Fibroblast of skin of left quadriceps (primary cell): ENCODE data around the gene MFSD11.
A peak's percentile ranks its signal among the peaks of the same experiment; 100 is the strongest.
"Not testable (repeated sequence)": the region's sequence is repeated elsewhere in the genome, so short reads cannot be mapped to it uniquely, and the experiment has no call there.

Source experiments
- DNase-seq, 2 experiments: peaks; one replicate each; pipeline ENCODE4 v3.0.0-alpha.2; 2013; ENCODE audit warnings: low read depth in 2 of 2

MFSD11 gene

DNA sequence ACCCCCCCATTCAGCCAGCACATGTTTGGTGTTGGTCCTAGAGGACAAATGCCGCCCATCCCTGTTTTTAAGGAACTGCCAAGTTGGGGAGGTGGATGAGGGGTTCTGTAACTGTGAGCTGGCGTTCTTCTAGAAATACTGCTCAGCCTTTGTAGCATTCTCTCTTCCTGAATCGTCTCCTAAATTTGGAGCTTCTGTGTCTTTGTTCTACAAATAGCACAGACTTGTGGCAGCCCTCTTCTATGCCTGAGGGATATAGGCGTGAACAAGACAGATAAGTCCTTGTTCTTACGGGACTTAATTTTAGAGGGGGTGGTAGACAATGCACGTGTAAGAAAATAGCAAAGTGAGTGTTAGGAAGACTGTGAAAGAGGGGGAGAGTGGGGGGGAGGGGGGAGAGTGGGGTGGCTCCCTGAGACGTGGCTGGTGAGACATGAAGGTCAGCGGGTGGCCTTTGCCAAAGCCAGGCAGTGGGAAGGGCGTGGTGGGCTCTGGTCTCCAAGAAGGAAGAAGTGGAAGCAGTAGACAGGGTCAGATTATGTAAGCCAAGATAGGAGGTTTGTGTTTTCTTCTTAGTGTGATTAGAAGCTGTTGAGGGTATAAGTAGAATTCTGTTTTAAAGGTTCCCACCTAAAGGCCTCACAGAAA is 9.9 kb downstream of the MFSD11 start:
- no peak for DNase-seq

DNA sequence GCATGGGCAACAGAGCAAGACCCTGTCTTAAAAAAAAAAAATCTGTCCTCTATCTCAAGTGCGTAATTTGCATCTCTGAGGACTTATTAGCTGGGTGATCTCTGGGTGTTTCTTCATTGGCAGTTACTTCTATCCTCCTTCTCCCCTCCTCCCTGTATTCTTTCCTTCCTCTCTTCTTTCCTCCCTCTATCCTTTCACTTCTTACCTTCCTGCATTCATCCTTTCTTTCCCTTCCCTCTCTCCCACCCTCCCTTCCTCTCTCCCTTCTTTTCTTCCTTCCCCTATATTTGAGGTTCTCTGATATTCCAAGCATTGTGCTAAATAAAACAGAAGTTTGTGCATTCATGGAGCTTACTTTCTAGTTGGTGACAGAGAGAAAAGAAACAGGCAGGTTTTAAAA is 10.7 kb downstream of the MFSD11 start:
- no peak for DNase-seq

DNA sequence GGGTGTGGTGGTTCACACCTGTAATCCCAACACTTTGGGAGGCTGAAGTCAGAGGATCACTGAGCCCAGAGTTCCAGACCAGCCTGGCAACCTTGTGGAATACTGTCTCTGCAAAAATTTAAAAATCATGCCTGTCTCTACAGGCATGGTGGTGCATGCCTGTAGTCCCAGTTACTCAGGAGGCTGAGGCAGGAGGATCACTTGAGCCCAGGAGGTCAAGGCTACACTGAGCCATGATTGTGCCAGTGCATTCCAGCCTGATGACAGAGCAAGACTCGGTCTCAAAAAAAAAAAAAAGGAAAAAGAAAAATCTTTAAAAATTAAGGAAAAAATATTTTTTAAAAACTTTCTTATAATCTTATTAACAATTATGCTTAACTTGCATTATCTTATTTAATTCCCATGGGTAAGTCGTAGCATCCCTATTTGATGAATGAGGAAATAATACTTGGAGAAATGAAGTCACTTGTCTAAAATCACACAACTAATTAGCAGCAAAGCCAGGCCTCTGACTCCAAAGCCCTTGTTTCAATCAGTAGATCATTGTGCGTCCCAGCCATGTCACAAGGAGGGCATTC is 13.6 kb downstream of the MFSD11 start:
- DNase-seq = no peak

DNA sequence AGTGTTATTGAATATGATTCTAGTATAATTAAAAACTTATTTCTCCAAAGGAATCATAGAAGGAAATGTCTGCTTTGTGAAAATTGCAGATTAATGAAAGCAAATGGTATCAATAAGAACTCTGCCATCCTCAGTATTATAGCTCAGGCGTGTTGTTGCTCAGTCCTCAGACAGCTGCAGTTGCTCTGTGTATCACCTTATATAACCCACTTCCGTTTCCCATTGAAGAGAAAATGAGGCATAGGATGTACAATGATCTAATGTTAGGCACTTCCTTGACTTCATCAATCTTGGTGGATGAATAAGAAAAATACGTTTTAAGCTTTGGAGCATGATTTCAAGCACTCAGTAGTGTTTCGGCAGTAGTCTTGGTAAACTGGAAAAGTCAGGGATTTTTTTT is 14.1 kb downstream of the MFSD11 start:
- no peak for DNase-seq

DNA sequence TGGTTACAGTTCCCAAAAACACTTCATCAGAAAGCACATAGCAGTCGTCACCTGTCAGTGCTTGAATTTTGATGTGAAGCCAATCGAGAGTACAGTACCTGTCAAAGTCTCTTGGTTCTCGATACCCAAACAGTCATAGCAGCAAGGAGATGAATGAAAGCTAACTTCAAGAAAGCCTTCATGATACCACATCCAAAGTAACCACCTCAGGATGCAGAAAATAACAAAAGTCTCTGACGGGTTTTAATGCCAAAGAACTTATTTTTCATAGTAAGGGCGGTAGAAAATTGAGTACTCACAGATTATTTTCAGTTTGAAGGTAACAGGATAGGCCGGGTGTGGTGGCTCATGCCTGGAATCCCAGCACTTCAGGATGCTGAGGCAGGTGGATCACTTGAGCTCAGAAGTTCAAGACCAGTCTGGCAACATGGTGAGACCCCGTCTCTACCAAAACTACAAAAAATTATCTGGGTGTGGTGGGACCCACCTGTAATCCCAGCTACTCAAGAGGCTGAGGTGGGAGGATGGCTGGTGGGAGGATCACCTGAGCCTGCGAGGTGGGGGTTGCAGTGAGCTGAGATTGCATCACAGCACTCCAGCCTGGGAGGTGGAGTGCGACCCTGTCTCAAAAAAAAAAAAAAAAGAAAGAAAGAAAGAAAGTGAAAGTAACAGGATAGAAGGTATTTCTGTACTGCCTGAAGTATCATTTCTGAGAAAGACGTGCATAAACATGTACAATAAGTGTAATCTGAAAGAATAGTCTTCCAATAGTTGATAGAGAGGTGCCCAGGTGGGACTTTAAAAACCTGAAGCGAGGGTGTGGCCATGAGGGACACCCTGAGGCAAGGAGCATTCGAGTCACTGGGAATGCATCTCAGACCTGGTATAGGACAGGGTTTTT is 15.4 kb downstream of the MFSD11 start:
- no peak for DNase-seq

DNA sequence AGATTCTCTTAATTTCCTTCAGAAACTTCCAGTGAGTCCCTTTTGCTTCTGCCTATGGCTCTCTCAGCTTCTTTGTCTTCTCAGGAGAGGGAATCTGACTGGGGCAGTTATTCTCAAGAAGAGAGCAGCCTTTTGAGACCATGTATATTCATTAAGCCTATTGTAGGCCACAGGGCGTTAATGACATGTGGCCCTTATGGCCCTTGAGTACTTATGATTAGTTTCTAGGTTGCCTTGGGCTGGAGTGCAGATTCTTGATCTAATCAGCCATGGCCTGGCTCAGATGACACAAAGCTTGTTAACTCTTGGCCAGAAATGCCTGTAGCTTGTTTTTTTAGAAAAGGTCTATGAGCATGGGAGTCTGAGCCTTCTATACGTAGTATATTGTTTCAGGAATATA is 17.4 kb downstream of the MFSD11 start:
- DNase-seq = no peak

DNA sequence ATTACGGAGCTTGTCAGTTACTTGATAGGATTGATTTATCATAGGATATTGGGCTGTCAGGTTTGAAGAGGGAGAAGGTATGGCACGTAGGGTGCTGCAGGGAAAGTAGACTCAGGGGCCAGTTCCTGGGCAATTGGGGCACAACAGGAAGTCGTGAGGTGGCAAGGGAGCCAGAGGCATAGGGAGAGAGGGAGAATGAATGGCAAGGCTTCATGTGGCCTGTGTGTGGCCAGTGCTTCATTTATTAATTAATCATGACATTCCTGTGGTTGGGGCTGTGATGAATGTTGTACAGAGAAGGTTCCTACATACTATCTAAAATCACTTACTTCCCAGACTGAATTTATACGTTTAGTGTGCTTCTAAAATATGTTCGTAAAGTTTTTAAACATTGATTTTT is 19.3 kb downstream of the MFSD11 start:
- no peak for DNase-seq

DNA sequence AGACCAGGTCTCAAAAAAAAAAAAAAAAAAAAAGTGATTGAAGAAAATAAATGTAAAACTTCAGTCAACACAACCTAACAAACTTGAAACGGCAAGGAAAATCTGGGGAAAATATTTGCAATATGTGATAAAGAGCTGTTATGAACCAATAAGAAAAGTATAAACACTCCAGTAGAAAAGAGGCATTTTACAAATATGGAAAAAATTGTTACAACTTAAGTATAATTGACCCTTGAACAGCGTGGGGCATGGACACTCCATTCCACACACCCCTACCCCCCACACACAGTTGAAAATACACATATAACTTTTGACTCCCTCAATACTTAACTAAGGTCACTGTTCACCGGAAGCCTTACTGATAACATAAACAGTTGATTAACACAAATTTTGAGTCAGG is 20.7 kb downstream of the MFSD11 start:
- no peak for DNase-seq

DNA sequence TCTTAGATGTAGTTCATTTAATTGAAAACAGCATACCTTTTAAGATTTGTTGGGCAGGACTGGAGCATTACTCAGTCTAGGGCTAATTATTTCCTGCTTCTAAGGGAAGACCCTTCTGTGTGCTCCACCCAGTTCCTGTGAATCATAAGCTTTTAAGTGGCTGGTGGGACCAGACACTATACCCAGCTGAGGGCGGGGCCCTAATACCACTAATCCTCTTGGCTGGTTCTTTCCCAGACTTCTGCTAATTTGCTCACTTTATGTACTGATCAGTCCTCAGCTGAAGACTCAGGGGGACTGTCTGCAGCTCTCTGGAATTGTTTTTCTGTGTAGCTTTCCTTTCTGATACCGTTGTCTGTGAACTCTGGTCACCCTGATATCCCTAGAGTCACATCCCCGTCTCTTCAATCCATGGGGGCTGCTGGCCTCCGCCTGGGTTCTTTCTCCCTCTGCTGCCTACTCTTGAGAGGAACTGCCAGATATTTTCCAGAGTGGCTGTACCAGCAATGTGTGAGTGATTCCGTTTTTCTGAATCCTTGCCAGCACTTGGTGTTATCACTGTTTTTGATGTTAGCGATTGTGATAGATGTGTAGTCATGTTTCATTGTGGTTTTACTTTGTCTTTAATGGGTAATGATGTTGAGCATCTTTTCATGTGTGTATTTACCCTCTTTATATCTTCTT is 35.1 kb downstream of the MFSD11 start:
- peak; percentile 81 to 84 for DNase-seq

DNA sequence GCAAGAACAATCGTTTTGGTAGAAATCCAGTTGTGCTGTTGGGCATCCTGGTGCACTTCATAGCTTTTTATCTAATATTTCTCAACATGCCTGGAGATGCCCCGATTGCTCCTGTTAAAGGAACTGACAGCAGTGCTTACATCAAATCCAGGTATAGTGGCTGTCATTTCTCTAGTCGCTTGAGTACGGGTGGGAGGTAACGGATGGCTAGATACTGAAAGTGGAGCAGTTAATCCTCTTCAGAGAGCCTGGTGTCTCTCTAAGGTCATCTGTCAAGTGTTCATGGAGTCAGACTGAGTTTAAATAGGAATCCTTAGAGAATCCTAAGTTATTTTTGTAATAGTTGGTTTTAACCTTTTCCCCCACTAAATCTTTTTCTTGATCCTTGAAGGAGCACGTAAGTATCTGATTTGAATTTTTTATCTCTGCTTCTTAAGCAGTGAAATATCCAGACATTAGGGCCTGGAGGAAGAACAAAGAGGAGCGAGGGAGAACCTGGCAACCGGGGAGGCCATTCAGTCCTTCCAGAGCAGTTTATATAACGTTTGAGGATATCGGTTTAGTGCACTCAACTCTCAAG is 37.2 kb downstream of the MFSD11 start:
- no peak for DNase-seq

DNA sequence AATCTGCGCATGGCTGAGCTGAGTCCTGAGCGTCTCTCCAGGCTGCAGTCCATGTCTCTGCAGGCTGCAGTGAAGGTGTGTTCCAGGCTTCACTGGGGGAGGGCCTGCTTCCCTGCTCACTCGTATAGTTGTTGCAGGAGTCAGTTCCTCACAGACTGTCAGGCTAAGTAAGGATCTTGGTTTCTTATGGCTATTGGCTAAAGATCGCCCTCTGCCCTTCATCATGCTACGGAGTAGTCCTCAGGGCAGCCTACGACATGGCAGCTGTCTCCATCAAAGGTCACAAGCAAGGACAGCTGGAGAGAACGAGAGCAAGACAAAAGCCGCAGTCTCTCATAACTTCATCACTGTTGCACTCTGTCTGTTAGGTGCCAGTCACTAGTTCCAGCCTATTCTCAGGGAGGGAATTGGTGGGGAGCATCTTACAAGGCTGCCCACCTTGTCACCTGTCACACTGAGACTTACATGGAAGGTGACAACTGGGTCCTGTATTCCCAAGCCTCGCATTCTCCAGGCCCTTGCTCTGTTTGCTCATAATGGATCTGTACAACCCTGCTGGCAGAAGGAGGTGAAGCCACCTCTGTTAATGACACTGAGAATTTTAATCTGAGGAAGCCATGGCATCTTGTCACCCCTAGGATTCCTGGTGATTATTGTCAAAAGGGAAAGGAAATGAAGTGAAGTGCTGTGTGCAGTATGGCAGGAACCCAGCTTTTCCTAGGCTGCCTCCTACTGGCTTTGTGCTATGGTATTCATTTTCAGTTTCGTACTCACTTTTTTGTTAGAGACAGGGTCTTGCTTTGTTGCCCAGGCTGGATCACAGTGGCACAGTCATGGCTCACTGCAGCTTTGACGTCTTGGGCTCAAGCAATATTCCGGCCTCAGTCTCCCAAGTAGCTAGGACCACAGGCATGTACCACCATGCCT is 43.4 kb downstream of the MFSD11 start:
- DNase-seq = no peak

DNA sequence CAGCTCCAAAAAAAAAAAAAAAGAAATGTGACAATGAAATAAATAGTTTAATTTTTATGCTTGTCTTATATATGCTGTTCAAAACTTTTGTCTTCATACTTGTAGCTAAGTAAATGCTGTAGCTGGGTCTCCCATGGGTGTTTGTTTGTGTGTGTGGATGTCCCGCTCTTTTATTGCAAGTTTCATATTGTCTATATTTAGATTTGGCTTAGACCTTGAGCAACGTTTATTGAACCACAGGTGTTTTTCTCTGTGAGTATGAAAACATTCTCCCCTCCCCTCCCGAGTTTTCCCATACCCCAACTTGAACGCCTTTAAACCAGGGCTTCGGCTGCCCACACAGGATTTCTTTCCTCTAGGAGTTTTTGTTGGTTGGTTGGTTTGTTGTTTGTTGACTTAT is 45.2 kb downstream of the MFSD11 start:
- DNase-seq = no peak

DNA sequence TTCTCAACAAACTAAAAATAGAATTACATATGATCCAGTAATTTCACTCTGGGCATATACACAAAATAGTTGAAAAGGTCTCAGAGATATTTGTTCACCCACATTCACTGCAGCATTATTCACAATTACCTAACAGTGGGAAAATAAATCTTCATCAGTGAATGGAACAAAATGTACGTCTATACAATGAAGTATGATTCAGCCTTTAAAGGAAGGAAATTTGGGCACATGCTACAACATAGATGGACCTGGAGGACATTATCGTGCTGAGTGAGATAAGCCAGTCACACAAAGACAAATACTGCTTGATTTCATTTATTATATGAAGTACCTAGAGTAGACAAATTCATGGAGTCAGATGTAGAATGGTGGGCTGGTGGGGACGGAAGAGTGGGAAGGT is 47.0 kb downstream of the MFSD11 start:
- DNase-seq = no peak

DNA sequence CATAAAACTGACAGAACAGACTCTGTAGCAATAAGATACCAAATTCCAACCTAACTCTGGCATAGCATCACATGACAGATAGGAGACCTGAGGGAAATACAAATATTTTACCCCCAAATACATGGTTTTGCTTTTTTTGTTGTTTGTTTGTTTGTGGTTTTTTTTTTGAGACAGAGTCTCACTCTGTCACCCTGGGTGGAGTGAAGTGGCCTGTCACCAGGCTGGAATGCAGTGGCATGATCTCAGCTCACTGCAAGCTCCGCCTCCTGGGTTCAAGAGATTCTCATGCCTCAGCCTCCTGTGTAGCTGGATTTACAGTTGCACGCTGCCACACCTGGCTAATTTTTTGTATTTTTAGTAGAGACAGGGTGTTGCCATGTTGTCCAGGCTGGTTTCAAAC is 49.9 kb downstream of the MFSD11 start:
- DNase-seq = not testable (repeated sequence)

DNA sequence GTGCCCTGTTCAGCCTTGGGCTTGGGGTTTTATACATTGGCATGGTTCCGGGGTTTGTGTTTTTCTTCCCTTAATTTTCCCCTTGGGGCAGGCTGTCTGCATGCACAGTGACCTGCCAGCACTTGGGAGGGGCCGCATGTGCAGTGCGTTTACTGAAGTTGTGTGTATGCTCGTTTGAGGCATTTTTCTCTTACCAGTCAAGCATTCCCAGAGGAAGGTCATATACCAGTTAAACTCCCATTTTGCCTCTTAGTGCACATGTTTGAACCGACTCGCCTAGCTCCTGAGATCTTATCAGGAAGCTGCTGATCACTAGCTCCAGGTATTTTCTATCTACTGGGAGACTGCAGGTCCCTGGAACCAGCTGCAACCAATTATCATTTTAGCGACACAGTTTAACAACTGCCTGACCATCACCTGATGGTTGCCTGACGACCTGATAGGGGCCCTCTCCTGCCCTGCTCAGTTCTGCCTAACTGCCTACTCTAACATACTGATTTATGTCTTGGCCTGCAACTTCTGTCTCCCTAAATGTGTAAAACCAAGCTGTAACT is 51.4 kb downstream of the MFSD11 start:
- no peak for DNase-seq

DNA sequence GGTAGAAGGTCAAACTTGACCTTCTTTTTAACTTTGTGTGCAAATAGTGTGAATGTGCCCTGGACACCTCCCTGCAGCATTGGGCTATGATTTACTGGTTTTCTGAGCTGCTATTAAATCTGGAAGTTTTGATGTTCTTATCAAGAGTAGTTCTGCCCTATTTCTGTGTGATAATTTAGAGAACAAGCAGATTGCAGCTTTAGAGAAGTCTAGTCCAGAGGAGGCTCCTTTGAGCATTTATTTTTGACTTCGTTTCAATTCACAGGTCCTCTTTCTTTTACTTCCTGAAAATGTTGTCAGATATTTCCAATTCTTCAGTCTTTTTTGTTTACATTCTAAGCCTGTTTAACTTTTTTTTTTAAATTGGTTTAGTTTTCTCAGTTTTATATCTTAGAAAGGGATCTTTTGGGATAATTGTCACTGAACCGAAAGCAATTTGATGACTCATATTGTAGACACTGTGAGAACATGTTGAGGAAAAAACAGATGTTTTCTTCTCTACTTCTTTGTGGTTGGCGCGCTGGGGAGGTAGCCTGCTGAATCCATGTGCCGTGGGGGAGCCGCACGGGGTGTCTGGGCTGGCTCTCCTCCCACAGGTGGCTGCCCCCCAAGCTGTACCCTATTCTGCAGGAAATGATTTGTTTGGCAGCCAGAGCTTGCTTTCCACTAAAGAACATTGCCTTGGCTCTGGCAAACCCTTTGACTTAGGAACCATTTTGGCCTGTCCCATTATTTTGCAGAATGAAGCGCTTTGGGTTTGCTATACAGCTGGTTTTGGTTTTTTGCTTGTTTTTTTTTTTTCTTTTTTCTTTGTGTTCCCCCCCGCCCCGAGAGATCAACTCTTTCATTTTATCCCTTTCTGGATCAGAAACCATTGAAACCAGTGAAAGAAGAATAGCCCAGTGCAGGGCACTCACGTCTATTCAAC is 53.4 kb downstream of the MFSD11 start:
- peak; percentile 22 to 23 for DNase-seq

DNA sequence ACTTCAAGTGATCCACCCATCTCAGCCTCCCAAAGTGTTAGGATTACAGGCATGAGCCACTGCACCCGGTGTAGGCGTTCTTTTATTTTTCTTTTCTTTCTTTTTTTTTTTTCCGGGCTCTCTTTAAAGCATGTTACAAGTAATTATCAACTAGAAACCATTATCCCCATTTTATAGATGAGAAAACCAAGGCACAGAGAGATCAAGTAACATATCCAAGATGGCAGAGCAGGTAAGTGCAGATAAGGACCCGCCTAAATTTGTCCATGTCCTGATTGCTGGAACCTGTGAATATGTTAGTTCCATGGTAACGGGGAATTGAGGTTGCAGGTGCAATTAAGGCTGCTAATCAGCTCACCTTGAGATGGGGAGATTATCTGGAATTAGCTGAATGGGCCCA is 54.4 kb downstream of the MFSD11 start:
- no peak for DNase-seq

DNA sequence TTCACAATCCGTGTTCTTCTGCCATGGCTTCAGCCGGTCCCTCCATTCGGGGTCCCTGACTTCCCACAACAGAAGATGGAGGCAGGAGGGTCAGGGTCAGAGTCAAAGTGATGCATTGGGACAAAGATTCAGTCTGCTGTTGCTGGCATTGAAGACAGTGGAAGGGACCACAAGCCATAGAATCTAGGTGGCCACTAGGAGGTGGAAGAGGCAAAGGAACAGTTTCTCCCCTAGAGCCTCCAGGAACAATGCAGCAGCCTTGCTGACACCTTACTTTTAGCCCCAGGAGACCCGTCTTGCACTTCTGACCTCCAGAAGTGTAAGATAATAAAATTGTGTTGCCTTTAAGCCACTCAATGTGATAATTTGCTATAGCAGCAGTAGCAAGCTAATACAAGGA is 55.9 kb downstream of the MFSD11 start:
- DNase-seq = no peak

DNA sequence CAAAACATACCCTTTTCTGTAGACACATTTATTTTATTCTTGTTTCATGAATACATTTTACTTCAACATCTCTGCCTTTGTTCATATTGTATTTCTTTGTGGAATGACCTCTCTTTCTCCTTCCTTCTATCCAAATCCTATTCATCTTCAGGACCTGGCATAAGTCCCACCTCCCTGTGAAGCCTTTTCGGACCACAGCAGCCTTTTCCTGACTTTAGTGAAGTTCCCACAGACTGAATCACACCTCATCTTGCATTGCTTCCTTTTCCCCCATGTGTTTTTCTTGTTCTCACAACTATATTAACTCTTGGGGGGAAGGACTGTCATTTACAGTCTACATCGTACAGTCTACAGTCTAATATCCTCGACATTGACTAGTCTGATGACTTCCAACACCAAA is 58.2 kb downstream of the MFSD11 start:
- no peak for DNase-seq
